SK-N-SH (cell line): ENCODE measurements around the gene MBD6.

ENCODE experiments used
- CTCF ChIP-seq: fragments of 200-600 bp; sonication (generic); IDR thresholded peaks from 2 replicates; pipeline ENCODE4 v1.6.1; 2017; ENCODE audit warnings: antibody characterized with exemption, mild to moderate bottlenecking, moderate library complexity
- EP300 ChIP-seq, 2 experiments: IDR thresholded peaks; 2 replicates each; pipeline versions ENCODE4 v1.4.0 to v1.6.1; 2012; ENCODE audit warnings: borderline replicate concordance in 1 of 2, low read depth in 1 of 2, low read length in 1 of 2
- FOXM1 ChIP-seq: IDR thresholded peaks from 2 replicates; pipeline ENCODE4 v1.4.0; 2012; ENCODE audit warnings: low read depth, mild to moderate bottlenecking
- POLR2AphosphoS5 ChIP-seq: IDR thresholded peaks from 2 replicates; pipeline ENCODE4 v1.6.1; 2012; ENCODE audit warnings: low read depth, low read length
- RAD21 ChIP-seq: IDR thresholded peaks from 2 replicates; pipeline ENCODE4 v1.6.1; 2012; ENCODE audit warnings: mild to moderate bottlenecking, low read length
- REST ChIP-seq: IDR thresholded peaks from 2 replicates; pipeline ENCODE4 v1.6.1; 2012; ENCODE audit warnings: mild to moderate bottlenecking, low read depth, low read length, moderate library complexity
- SIN3A ChIP-seq: IDR thresholded peaks from 2 replicates; pipeline ENCODE4 v1.6.1; 2012; ENCODE audit warnings: low read depth, mild to moderate bottlenecking, low read length, moderate library complexity, borderline replicate concordance
- TAF1 ChIP-seq: IDR thresholded peaks from 2 replicates; pipeline ENCODE4 v1.6.1; 2012; ENCODE audit warnings: low read depth, mild to moderate bottlenecking, low read length, moderate library complexity, borderline replicate concordance
- YY1 ChIP-seq: IDR thresholded peaks from 2 replicates; pipeline ENCODE4 v1.4.0; 2012; ENCODE audit warnings: low read depth, mild to moderate bottlenecking

- TF ChIP-seq TAF1 = no peak
- TF ChIP-seq CTCF = no peak
- no peak for TF ChIP-seq REST
- TF ChIP-seq POLR2AphosphoS5 = no peak
- no peak for TF ChIP-seq RAD21
- TF ChIP-seq FOXM1 = no peak
- no peak for TF ChIP-seq SIN3A
- no peak for TF ChIP-seq EP300 (IDR thresholded peaks at IDR 0.05; ENCODE audit: borderline replicate concordance in 1 of 2, low read depth in 1 of 2, low read length in 1 of 2)
- no peak for TF ChIP-seq YY1
Observed at GRCh38 chr12:57485695-57486094, 36.9 kb upstream of the MBD6 start.
